Astrocyte of the spinal cord (primary cell): ENCODE measurements around the gene CHD6.

Experiments used
- DNase-seq: peaks from one replicate; pipeline ENCODE4 v3.0.0; 2011; ENCODE audit warnings: low read depth, low spot score
- H3K4me3 ChIP-seq: 2 replicates; pipeline ENCODE4 v1.5.1; 2011; ENCODE audit warnings: low read depth, mild to moderate bottlenecking, low read length, moderate library complexity
- CTCF ChIP-seq: IDR thresholded peaks from 2 replicates; pipeline ENCODE4 v1.5.1; 2012; ENCODE audit warnings: low read depth, mild to moderate bottlenecking, low read length, inconsistent platforms
- in situ Hi-C: cut with HindIII; loops from 2 replicates; pipeline ENCODE4 v1.10.0; 2017; ENCODE audit warnings: low sequenced_read_pairs

CHD6 gene

GRCh38 chr20:41380551-41381193 lies 237.5 kb downstream of the CHD6 start:
- DNase-seq: no peak
- no peak overlapping the region for H3K4me3 ChIP-seq
- in situ Hi-C loops: no loop called here
- TF ChIP-seq CTCF: no peak

GRCh38 chr20:41379551-41379950 lies 238.6 kb downstream of the CHD6 start:
- in situ Hi-C loops: no loop called here
- H3K4me3 ChIP-seq: no peak overlapping the region
- no peak for TF ChIP-seq CTCF
- DNase-seq: no peak

- in situ Hi-C loops: no loop called here
- TF ChIP-seq CTCF: no peak
- no peak overlapping the region for H3K4me3 ChIP-seq
- DNase-seq: no peak
Observed at GRCh38 chr20:41377275-41377674, 240.9 kb downstream of the CHD6 start.

GRCh38 chr20:41376349-41376748 lies 241.8 kb downstream of the CHD6 start:
- TF ChIP-seq CTCF: no peak
- in situ Hi-C loops: no loop called here

GRCh38 chr20:41375846-41376245 lies 242.3 kb downstream of the CHD6 start:
- DNase-seq: no peak
- in situ Hi-C loops: no loop called here
- no peak overlapping the region for H3K4me3 ChIP-seq
- no peak for TF ChIP-seq CTCF

More at GRCh38 chr20:41376349-41376748, 241.8 kb downstream of the CHD6 start:
- no peak for DNase-seq
- H3K4me3 ChIP-seq: no peak overlapping the region

GRCh38 chr20:41373931-41374920 lies 244.0 kb downstream of the CHD6 start:
- H3K4me3 ChIP-seq: no peak overlapping the region
- no peak for TF ChIP-seq CTCF
- in situ Hi-C loops: no loop called here
- DNase-seq: no peak
